HUES64 (cell line): ENCODE results near the gene N4BP2.

Experiments used
- H3K27ac ChIP-seq: 2 replicates; pipeline ENCODE4 v1.7.0; 2013; ENCODE audit warnings: low read depth, low read length, inconsistent platforms
- H3K27me3 ChIP-seq: 2 replicates; pipeline ENCODE4 v1.6.1; 2013; ENCODE audit warnings: mild to moderate bottlenecking, low read length; ENCODE audit not compliant: insufficient read depth
- H3K36me3 ChIP-seq: 2 replicates; pipeline ENCODE4 v1.6.1; 2013; ENCODE audit warnings: mild to moderate bottlenecking, low read length; ENCODE audit not compliant: insufficient read depth
- H3K4me1 ChIP-seq: 2 replicates; pipeline ENCODE4 v1.6.1; 2013; ENCODE audit warnings: mild to moderate bottlenecking, low read length, moderate library complexity; ENCODE audit not compliant: insufficient read depth
- H3K4me3 ChIP-seq: 2 replicates; pipeline ENCODE4 v1.5.1; 2013; ENCODE audit warnings: mild to moderate bottlenecking, low read length, moderate library complexity
- H3K9ac ChIP-seq: 2 replicates; pipeline ENCODE4 v1.6.1; 2013; ENCODE audit warnings: mild to moderate bottlenecking, low read depth, low read length
- H3K9me3 ChIP-seq: 2 replicates; pipeline ENCODE4 v1.6.1; 2013; ENCODE audit warnings: low read depth, low read length; ENCODE audit not compliant: insufficient read depth
- WGBS: fragments of 150-250, 120-280 bp; methylation state at CpG from one replicate; pipeline ENCODE4 v1.1.7; 2013; ENCODE audit warnings: missing lambda C conversion rate; 5-methylcytosine and 5-hydroxymethylcytosine counted together

The N4BP2 gene

GRCh38 chr4:40199999-40200874 is 143.6 kb downstream of the N4BP2 start:
- no peaks in the 10 kb centered on the region for H3K27me3 ChIP-seq
- H3K4me1 ChIP-seq = peaks cover 43% of the 10 kb centered on the region
- H3K9me3 ChIP-seq = no peaks in the 10 kb centered on the region
- H3K9ac ChIP-seq = no peak overlapping the region
- WGBS = 93% methylated on average over 13 of the region's 15 CpGs
- H3K27ac ChIP-seq = no peak overlapping the region
- no peak overlapping the region for H3K4me3 ChIP-seq
- no peaks in the 10 kb centered on the region for H3K36me3 ChIP-seq

- H3K27ac ChIP-seq = no peak overlapping the region
- no peaks in the 10 kb centered on the region for H3K27me3 ChIP-seq
- H3K9me3 ChIP-seq = no peaks in the 10 kb centered on the region
- no peaks in the 10 kb centered on the region for H3K36me3 ChIP-seq
- 91% methylated on average over 12 of the region's 13 CpGs for WGBS
- peaks cover 41% of the 10 kb centered on the region for H3K4me1 ChIP-seq
- H3K9ac ChIP-seq = no peak overlapping the region
- H3K4me3 ChIP-seq = no peak overlapping the region
These were observed 144.5 kb downstream of the N4BP2 start for GRCh38 chr4:40200875-40201801.

GRCh38 chr4:40201898-40202297 is 145.2 kb downstream of the N4BP2 start:
- 96% methylated on average over 4 of the region's 4 CpGs for WGBS
- Histone ChIP-seq H3K27ac (no peak overlapping the region), H3K27me3 (no peaks in the 10 kb centered on the region), H3K9ac (no peak overlapping the region), H3K36me3 (no peaks in the 10 kb centered on the region), H3K4me1 (peaks cover 34% of the 10 kb centered on the region), H3K9me3 (no peaks in the 10 kb centered on the region), H3K4me3 (no peak overlapping the region)

GRCh38 chr4:40202474-40202873 is 145.8 kb downstream of the N4BP2 start:
- WGBS = 97% methylated on average over 3 of the region's 3 CpGs
- H3K9ac ChIP-seq = no peak overlapping the region
- H3K4me1 ChIP-seq = peaks cover 28% of the 10 kb centered on the region
- no peak overlapping the region for H3K27ac ChIP-seq
- no peak overlapping the region for H3K4me3 ChIP-seq
- no peaks in the 10 kb centered on the region for H3K9me3 ChIP-seq
- H3K36me3 ChIP-seq = no peaks in the 10 kb centered on the region
- H3K27me3 ChIP-seq = no peaks in the 10 kb centered on the region

- H3K9ac ChIP-seq = no peak overlapping the region
- no peaks in the 10 kb centered on the region for H3K27me3 ChIP-seq
- H3K27ac ChIP-seq = no peak overlapping the region
- H3K4me3 ChIP-seq = no peak overlapping the region
- WGBS = 93% methylated on average over 9 of the region's 9 CpGs
- no peaks in the 10 kb centered on the region for H3K36me3 ChIP-seq
- H3K4me1 ChIP-seq = peaks cover 10% of the 10 kb centered on the region; the same call in 1 of the 2 replicates
- no peaks in the 10 kb centered on the region for H3K9me3 ChIP-seq
These were observed 148.0 kb downstream of the N4BP2 start for GRCh38 chr4:40204507-40205258.

- Histone ChIP-seq H3K9ac (no peak overlapping the region), H3K4me3 (no peak overlapping the region), H3K36me3 (no peaks in the 10 kb centered on the region), H3K4me1 (peaks cover 3% of the 10 kb centered on the region; the same call in 1 of the 2 replicates), H3K27ac (no peak overlapping the region), H3K9me3 (no peaks in the 10 kb centered on the region), H3K27me3 (no peaks in the 10 kb centered on the region)
- WGBS = 95% methylated on average over 6 of the region's 6 CpGs
These were observed 148.9 kb downstream of the N4BP2 start for GRCh38 chr4:40205259-40206198.

- Histone ChIP-seq H3K9ac (no peak overlapping the region), H3K4me3 (no peak overlapping the region), H3K36me3 (no peaks in the 10 kb centered on the region), H3K27ac (no peak overlapping the region), H3K4me1 (no peaks in the 10 kb centered on the region; the same call in 1 of the 2 replicates), H3K27me3 (no peaks in the 10 kb centered on the region), H3K9me3 (no peaks in the 10 kb centered on the region)
- no CpG with 5 or more reads among the region's 2 CpGs for WGBS
These were observed 149.8 kb downstream of the N4BP2 start for GRCh38 chr4:40206426-40206825.
